HG03521 (cell line): ENCODE data around the gene MMP11.

Experiments used
- ATAC-seq: cut with Tn5 transposase; IDR thresholded peaks from one replicate; pipeline ENCODE4 v1.9.1; 2021; ENCODE audit warnings: mild to moderate bottlenecking, moderate library complexity; ENCODE audit not compliant: unreplicated experiment

The MMP11 gene

DNA sequence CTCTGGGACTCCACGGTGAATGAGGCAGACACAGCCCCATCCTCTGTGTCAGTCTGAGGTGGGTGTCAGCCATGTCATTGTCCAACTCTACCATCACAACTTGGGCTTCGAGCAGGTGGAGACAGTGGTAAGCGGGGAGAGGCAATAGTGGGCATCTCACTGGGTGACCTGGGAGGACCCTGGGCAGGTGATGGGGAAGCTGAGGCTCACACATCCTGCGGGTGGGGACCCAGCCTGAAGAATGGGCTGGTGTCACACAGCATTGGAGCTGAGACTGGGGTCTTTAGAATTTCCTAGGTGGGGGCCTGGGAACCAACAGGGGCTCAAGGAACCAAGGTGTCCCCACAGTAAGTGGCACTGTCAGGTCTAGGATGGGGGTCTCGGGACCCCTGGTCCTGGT lies 7.1 kb downstream of the MMP11 start:
- ATAC-seq = no peak

DNA sequence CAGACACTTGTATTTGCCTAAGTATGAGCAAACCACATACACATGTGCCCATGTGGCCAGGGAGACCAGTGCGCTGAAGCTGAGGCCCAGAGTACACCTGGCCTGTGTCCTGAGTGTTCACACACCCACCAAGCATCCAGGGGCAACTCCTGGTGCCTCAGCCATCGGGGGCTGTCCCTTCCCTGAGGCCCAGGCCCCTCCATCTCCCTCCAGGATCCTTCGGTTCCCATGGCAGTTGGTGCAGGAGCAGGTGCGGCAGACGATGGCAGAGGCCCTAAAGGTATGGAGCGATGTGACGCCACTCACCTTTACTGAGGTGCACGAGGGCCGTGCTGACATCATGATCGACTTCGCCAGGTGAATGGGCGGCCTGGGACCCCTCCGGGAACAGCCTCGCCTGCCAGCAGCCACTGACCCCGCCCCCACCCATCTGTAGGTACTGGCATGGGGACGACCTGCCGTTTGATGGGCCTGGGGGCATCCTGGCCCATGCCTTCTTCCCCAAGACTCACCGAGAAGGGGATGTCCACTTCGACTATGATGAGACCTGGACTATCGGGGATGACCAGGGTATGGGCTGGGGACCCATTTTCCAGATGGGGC lies 7.6 kb downstream of the MMP11 start:
- ATAC-seq = no peak

GRCh38 chr22:23781065-23781464 lies 8.4 kb downstream of the MMP11 start:
- no peak for ATAC-seq

DNA sequence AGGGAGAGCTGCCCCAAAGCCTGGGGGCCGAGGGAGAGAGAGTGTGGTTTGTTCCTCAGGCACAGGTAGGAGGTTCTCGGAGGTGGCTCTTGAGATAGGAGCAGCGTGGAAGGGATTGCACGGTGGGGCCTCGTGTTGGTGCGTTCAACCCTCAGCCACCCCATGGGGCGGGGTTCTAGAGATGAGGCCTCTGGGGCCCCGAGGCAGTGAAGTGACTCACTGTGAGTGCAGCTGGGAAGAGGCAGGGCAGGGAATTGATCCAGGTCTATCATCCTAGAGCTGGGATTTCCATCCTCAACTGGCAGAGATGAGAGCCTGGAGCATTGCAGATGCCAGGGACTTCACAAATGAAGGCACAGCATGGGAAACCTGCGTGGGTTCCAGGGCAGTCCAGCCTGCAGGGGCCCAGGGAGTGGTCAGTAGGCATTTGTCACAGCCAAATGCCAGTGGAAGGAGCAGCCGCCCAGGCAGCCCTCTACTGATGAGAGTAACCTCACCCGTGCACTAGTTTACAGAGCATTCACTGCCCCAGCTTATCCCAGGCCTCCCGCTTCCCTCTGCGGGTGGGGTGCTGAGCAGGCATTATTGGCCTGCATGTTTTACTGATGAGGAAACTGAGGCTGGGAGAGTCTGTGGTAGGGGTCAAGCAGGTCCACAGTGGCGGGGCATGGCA lies 9.0 kb downstream of the MMP11 start:
- no peak for ATAC-seq

- ATAC-seq = no peak
These were observed 9.6 kb downstream of the MMP11 start for GRCh38 chr22:23782252-23782651.

GRCh38 chr22:23782703-23783102 lies 10.1 kb downstream of the MMP11 start:
- ATAC-seq = no peak

DNA sequence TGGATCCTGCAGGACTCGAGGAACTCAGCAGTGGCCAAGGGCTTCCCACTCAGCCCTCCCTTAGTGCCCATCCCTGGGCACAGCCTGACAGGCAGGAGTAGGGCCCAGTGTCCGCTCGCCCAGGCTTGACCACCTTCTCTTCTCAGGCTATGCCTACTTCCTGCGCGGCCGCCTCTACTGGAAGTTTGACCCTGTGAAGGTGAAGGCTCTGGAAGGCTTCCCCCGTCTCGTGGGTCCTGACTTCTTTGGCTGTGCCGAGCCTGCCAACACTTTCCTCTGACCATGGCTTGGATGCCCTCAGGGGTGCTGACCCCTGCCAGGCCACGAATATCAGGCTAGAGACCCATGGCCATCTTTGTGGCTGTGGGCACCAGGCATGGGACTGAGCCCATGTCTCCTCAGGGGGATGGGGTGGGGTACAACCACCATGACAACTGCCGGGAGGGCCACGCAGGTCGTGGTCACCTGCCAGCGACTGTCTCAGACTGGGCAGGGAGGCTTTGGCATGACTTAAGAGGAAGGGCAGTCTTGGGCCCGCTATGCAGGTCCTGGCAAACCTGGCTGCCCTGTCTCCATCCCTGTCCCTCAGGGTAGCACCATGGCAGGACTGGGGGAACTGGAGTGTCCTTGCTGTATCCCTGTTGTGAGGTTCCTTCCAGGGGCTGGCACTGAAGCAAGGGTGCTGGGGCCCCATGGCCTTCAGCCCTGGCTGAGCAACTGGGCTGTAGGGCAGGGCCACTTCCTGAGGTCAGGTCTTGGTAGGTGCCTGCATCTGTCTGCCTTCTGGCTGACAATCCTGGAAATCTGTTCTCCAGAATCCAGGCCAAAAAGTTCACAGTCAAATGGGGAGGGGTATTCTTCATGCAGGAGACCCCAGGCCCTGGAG lies 10.9 kb downstream of the MMP11 start:
- ATAC-seq = no peak

- no peak for ATAC-seq
These were observed 11.6 kb downstream of the MMP11 start for GRCh38 chr22:23784215-23784732.

- no peak for ATAC-seq
These were observed 13.6 kb downstream of the MMP11 start for GRCh38 chr22:23786261-23786710.

DNA sequence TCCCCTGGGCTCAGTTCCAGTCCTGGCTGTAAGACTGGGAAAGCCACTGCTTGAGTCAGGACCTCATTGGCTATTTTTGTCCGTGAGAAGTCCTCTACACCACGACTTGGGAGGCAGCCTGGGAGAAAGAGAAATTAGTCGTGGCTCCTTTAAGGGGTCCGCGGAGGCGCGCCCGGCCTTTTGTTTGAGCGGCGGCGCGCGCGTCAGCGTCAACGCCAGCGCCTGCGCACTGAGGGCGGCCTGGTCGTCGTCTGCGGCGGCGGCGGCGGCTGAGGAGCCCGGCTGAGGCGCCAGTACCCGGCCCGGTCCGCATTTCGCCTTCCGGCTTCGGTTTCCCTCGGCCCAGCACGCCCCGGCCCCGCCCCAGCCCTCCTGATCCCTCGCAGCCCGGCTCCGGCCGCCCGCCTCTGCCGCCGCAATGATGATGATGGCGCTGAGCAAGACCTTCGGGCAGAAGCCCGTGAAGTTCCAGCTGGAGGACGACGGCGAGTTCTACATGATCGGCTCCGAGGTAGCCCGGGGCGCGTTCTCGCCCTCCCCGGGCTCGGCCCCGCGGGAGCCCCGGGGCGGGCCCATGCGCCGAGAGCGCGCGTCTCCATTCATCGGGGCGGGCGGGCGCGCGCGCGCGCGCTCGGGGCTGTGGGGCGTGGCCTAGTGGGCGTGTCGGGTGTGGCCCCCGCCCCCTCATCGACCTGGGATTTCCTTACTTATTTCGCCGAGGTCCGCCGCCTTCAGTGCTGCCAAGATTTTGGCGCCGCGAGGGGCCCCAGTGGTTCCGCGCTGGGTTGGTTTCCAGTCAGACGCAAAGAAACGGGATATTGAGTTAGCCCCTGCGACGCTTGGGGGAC lies 14.3 kb downstream of the MMP11 start, which contains the start of gene SMARCB1:
Gene SMARCB1, plus strand, starts transcription at position 215 of the 848 bp plus-strand sequence. Its CDS starts 204 bp downstream, at position 419.
- ATAC-seq = peak; percentile 75

- ATAC-seq = no peak
These were observed 14.9 kb downstream of the MMP11 start for GRCh38 chr22:23787600-23787896.

DNA sequence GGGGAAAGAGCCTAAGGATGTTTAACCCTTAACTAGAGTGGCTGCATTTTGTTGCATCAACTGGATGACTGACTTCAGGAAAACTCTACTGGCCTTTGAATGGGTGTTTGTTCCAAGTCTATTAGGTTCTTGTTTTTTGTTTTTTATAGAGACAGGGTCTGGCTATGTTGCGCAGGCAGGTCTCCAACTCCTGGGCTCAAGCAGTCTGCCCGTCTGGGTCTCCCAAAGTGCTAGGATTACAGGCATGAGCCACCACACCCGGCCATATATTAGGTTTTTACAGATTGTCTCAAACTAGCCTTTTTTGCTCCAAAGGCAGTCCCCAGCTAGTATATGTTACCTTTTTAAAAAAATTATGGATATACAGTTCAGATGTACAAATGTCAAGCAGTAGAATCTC lies 15.3 kb downstream of the MMP11 start:
- no peak for ATAC-seq

- ATAC-seq = no peak
These were observed 16.5 kb downstream of the MMP11 start for GRCh38 chr22:23789121-23789520.

DNA sequence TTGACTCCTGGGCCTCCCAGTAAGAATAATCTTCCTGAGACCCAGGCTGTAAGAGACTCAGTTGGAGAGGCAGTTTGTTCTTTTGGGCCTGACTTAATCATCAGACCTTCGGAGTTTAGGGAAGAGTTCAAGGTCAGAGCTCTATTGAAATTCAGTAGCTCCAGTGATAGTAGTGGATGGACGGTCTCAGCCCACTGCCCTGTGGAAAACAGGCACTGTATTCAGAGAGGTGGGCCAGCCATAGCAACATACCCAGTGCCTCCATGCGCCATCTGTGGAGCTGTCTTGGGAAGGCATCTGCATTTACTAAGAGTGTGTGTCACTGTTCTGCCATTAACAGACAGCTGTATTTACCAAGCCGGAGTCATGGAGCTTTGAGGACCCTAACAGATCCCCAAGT lies 17.0 kb downstream of the MMP11 start:
- no peak for ATAC-seq

- ATAC-seq = no peak
These were observed 18.4 kb downstream of the MMP11 start for GRCh38 chr22:23790819-23791737.

DNA sequence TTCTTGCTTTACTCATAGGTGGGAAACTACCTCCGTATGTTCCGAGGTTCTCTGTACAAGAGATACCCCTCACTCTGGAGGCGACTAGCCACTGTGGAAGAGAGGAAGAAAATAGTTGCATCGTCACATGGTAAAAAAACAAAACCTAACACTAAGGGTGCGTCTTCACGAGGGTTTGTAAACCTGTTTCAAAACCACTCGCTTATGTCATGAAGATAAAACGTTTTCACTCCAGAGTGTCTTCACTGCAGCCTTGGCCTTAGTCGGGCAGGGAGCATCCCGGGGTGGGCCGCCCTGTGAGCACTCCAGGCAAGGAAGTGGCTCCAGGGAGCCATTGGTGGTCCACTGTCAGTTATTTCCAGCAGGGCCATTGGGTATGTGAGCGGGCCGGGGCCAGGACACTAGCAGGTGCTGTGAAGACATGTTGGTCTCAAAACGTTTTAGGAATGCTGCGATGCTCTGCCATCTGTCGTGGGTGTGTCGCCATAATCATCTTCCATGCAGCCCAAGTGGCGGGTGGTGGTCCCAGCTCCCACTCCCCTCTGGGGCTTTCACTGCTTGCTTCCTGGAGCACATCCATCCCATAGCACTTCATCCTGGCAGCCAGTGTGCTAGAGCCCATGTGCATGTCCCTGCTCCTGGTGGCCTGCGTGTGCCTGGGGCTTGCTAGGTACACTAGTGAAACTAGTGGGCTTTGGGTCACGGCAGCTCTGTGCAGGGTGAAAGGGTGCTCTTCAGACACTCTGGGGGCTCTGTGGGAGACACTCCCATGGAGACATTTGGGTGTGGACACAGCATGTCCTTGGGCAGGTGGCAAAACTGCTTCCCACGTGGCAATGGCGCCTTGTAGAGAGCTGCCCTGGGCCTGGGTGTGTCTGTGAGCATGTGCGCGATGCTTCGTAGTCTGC lies 19.3 kb downstream of the MMP11 start:
- no peak for ATAC-seq

DNA sequence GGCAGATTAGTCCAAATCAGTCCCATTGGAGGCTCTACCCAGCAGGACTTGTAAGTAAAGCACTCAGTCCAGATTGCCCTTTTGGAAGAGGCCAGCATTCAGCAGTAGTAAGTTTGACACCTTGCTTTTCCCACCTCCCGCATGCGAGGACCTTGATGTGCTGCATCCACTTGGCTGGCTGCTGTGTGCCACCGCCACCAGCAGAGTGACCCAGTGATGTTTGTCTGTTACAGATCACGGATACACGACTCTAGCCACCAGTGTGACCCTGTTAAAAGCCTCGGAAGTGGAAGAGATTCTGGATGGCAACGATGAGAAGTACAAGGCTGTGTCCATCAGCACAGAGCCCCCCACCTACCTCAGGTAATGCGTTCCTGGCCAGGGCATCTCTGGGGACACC lies 20.7 kb downstream of the MMP11 start:
- no peak for ATAC-seq

GRCh38 chr22:23796461-23796860 lies 23.8 kb downstream of the MMP11 start:
- no peak for ATAC-seq
